OCI-LY1 (cell line): ENCODE measurements around the gene RNF207.

Source experiments
- H2AFZ ChIP-seq: fragments of 200-600 bp; sonication (generic), shearing (Covaris generic); 2 replicates; pipeline ENCODE4 v1.6.0; 2014; ENCODE audit warnings: antibody characterized with exemption, mild to moderate bottlenecking, low read length
- H3F3A ChIP-seq: fragments of 200-600 bp; sonication (generic), shearing (Covaris generic); 2 replicates; pipeline ENCODE4 v1.6.0; 2014; ENCODE audit warnings: mild to moderate bottlenecking, antibody characterized with exemption, low read length, moderate library complexity; ENCODE audit not compliant: insufficient read depth
- H3K27ac ChIP-seq: fragments of 200-600 bp; sonication (generic); 2 replicates; pipeline ENCODE4 v1.5.1; 2014; ENCODE audit warnings: low read length, mixed run types, mild to moderate bottlenecking, low read depth; ENCODE audit not compliant: poor library complexity, severe bottlenecking
- H3K27me3 ChIP-seq: fragments of 200-600 bp; sonication (generic); 2 replicates; pipeline ENCODE4 v1.6.0; 2014; ENCODE audit warnings: antibody characterized with exemption, mild to moderate bottlenecking, low read length, moderate library complexity; ENCODE audit not compliant: insufficient read depth
- H3K36me3 ChIP-seq: fragments of 200-600 bp; sonication (generic); 2 replicates; pipeline ENCODE4 v1.6.1; 2014; ENCODE audit warnings: mild to moderate bottlenecking, antibody characterized with exemption, low read length, moderate library complexity, mixed read lengths; ENCODE audit not compliant: insufficient read depth
- H3K4me1 ChIP-seq: fragments of 200-600 bp; sonication (generic); 2 replicates; pipeline ENCODE4 v1.5.1; 2014; ENCODE audit warnings: mild to moderate bottlenecking, low read length, moderate library complexity; ENCODE audit not compliant: insufficient read depth, severe bottlenecking
- H3K4me2 ChIP-seq: fragments of 200-600 bp; sonication (generic), shearing (Covaris generic); 2 replicates; pipeline ENCODE4 v1.6.1; 2014; ENCODE audit warnings: low read length
- H3K4me3 ChIP-seq: fragments of 200-600 bp; sonication (generic); 2 replicates; pipeline ENCODE4 v1.5.1; 2014; ENCODE audit warnings: low read length, low read depth, mild to moderate bottlenecking, mixed read lengths; ENCODE audit not compliant: poor library complexity, severe bottlenecking
- H3K79me2 ChIP-seq: fragments of 200-600 bp; shearing (Covaris generic); 2 replicates; pipeline ENCODE4 v1.6.1; 2016; ENCODE audit warnings: mixed run types, low read length, mixed read lengths; ENCODE audit not compliant: insufficient read depth
- H3K9ac ChIP-seq: fragments of 200-600 bp; sonication (generic), shearing (Covaris generic); 2 replicates; pipeline ENCODE4 v1.6.1; 2014; ENCODE audit warnings: mild to moderate bottlenecking, low read length, mixed read lengths
- H3K9me2 ChIP-seq: fragments of 200-600 bp; sonication (generic), shearing (Covaris generic); 2 replicates; pipeline ENCODE4 v1.6.1; 2014; ENCODE audit warnings: low read depth, mild to moderate bottlenecking, low read length, mixed read lengths
- H3K9me3 ChIP-seq: fragments of 200-600 bp; shearing (Covaris generic); 2 replicates; pipeline ENCODE4 v1.6.1; 2014; ENCODE audit warnings: low read length, mixed read lengths
- H4K20me1 ChIP-seq: fragments of 200-600 bp; sonication (generic), shearing (Covaris generic); 2 replicates; pipeline ENCODE4 v1.6.0; 2016; ENCODE audit warnings: mild to moderate bottlenecking, low read length; ENCODE audit not compliant: insufficient read depth
- EZH2 ChIP-seq: fragments of 200-600 bp; sonication (generic), shearing (Covaris generic); IDR thresholded peaks from 2 replicates; pipeline ENCODE4 v1.8.0; 2017; ENCODE audit warnings: borderline replicate concordance, mixed run types, mild to moderate bottlenecking, antibody characterized with exemption, low read length, moderate library complexity, mixed read lengths
- TF ChIP-seq, protein P1 (sequence below): fragments of 200-600 bp; sonication (generic), shearing (Covaris generic); IDR thresholded peaks from 2 replicates; pipeline ENCODE4 v1.5.1; 2017; ENCODE audit warnings: mild to moderate bottlenecking, antibody characterized with exemption, low read length, moderate library complexity, mixed read lengths

The RNF207 gene

DNA sequence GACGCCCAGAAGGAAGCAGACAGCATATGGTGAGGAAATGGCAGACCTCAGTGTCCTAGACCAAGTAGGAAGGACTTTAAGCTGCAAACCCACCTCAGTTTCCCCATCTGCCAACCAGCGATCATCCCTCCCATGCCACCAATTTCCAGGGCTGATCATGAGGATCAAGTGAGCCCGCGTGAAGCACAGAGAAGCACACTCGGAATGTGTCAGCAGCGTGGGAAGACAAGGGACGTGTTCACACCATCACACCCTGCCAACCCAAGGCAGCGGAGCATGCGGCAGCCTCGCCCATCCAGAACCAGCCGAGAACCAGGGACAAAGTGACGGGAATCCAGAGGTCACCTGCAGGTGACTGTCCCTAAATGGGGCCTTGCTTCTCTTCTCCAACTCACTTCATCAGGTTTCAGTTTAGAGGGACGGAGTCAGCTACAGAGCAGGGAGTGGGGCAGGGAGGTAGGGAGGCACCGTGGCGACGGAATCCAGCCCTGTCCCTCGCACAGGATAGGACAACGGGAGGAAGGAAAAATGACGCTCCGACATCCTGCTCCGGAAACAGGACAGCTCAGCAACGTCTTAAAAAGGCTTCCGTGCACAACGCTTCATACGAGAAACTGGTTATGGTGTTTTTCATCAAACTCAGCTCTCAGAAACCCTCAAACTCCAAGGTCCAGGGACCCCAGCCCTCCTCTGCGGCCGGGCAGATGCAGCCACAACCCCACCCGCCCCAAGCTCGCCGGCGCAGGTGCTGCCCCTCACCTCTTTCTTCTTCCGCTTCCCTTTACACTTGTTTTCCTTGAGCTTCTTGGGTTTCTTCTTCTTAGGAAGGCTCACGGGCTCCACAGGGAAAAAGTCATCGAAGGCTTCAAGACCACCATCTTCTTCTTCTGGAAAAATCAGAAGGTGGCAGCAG, 38.3 kb upstream of the RNF207 start:
- Histone ChIP-seq H3K9me3 (no peaks in the 10 kb centered on the region), H3F3A (no peaks in the 10 kb centered on the region), H3K4me1 (no peaks in the 10 kb centered on the region), H3K4me3 (no peak overlapping the region), H3K9ac (no peak overlapping the region), H2AFZ (no peak overlapping the region), H3K9me2 (no peaks in the 10 kb centered on the region), H3K27ac (no peak overlapping the region), H3K36me3 (no peaks in the 10 kb centered on the region), H3K4me2 (no peak overlapping the region), H3K27me3 (peaks cover 19% of the 10 kb centered on the region), H4K20me1 (no peaks in the 10 kb centered on the region), H3K79me2 (no peaks in the 10 kb centered on the region)
- TF ChIP-seq, protein P1, sequence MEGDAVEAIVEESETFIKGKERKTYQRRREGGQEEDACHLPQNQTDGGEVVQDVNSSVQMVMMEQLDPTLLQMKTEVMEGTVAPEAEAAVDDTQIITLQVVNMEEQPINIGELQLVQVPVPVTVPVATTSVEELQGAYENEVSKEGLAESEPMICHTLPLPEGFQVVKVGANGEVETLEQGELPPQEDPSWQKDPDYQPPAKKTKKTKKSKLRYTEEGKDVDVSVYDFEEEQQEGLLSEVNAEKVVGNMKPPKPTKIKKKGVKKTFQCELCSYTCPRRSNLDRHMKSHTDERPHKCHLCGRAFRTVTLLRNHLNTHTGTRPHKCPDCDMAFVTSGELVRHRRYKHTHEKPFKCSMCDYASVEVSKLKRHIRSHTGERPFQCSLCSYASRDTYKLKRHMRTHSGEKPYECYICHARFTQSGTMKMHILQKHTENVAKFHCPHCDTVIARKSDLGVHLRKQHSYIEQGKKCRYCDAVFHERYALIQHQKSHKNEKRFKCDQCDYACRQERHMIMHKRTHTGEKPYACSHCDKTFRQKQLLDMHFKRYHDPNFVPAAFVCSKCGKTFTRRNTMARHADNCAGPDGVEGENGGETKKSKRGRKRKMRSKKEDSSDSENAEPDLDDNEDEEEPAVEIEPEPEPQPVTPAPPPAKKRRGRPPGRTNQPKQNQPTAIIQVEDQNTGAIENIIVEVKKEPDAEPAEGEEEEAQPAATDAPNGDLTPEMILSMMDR, result no peak
- TF ChIP-seq EZH2, result no peak

DNA sequence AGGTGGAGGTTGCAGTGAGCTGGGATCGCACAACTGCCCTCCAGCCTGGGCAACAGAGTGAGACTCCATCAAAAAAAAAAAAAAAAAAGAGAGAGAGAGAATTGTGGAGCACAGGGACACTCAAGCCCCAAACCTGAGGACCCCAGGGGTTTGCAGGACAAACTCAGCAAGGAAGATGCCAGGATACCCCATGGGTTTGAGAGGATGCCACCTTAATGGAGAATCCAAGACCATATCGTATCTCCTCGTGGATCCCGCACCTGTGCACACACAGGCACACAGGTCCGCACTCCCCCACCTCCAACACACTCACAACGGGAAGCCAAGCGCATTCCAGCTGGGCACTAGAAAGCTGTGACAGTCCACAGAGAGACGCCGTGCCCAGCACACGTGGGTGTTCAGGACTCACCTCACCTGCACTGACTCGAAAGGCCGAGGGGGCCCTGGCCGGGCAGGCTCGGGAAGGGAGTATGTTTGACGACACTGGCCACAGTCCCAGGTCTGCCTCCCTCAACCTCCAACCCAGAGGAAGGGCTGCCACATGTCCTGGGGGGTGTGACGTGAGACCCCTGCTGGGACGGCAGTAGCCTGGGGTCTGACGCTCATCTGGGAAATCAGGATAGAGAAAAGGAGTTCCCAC, 36.9 kb upstream of the RNF207 start:
- H2AFZ ChIP-seq, result no peak overlapping the region
- TF ChIP-seq, protein P1, result no peak
- no peak for TF ChIP-seq EZH2
- H3F3A ChIP-seq, result no peaks in the 10 kb centered on the region
- H3K9me2 ChIP-seq, result no peaks in the 10 kb centered on the region
- no peaks in the 10 kb centered on the region for H4K20me1 ChIP-seq
- no peak overlapping the region for H3K4me2 ChIP-seq
- H3K4me1 ChIP-seq, result no peaks in the 10 kb centered on the region
- H3K79me2 ChIP-seq, result no peaks in the 10 kb centered on the region
- H3K9me3 ChIP-seq, result no peaks in the 10 kb centered on the region
- no peak overlapping the region for H3K9ac ChIP-seq
- H3K4me3 ChIP-seq, result no peak overlapping the region
- H3K27ac ChIP-seq, result no peak overlapping the region
- no peaks in the 10 kb centered on the region for H3K36me3 ChIP-seq
- H3K27me3 ChIP-seq, result peaks cover 18% of the 10 kb centered on the region

DNA sequence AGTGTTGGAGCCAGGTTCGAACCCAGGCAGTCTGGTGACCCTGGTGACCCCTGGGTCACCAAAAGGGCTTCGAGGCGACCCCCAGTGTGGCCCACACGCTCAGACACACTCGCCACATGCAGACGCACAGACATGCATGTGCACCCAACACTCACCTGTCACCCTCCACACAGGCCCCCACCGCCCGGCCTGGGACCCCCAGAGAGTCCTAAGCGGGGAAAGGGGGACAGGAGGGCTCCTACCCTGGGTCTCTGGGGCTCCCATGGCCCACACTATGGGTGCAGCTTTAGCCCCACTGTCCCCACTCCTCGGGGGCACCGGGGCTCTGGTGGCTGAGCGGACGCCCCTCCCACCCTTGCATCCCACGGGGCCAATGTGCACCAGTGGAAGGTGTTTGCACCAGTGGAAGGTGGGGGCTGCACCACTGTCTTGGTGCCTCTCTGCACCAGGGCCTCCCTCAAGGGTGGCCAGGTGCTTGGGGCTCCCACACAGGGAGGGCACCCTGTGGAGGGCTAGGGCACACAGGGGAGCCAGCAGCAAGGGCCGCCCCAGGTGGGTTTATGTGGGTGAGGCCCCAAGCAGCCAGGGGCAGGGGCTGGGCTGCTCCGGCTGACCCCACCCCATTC, 35.7 kb upstream of the RNF207 start:
- no peaks in the 10 kb centered on the region for H3F3A ChIP-seq
- H3K27ac ChIP-seq, result no peak overlapping the region
- H3K79me2 ChIP-seq, result no peaks in the 10 kb centered on the region
- no peak overlapping the region for H3K4me3 ChIP-seq
- TF ChIP-seq EZH2, result no peak
- TF ChIP-seq, protein P1, result no peak
- H3K9ac ChIP-seq, result no peak overlapping the region
- no peak overlapping the region for H2AFZ ChIP-seq
- peaks cover 9% of the 10 kb centered on the region for H3K27me3 ChIP-seq
- no peaks in the 10 kb centered on the region for H3K4me1 ChIP-seq
- no peaks in the 10 kb centered on the region for H4K20me1 ChIP-seq
- no peaks in the 10 kb centered on the region for H3K9me2 ChIP-seq
- no peak overlapping the region for H3K4me2 ChIP-seq
- H3K36me3 ChIP-seq, result no peaks in the 10 kb centered on the region
- no peaks in the 10 kb centered on the region for H3K9me3 ChIP-seq
